ENCODE measurements around the gene CTNND2.

Gene CTNND2

GRCh38 chr5:11904265-11904906, at the start of gene CTNND2:
CTNND2 (minus strand) TSS chr5:11904446; CDS start chr5:11903853, 593 bp downstream.
- no peak for DNase-seq (ENCODE audit: low read depth in 2 of 2)

GRCh38 chr5:11946317-11946716, 42.1 kb upstream of the CTNND2 start:
- DNase-seq (ENCODE audit: low read depth in 2 of 2), result no peak

GRCh38 chr5:11941566-11941965, 37.3 kb upstream of the CTNND2 start:
- no peak for DNase-seq (ENCODE audit: low read depth in 2 of 2)

GRCh38 chr5:11931638-11932037, 27.4 kb upstream of the CTNND2 start:
- no peak for DNase-seq (ENCODE audit: low read depth in 2 of 2)

- DNase-seq (ENCODE audit: low read depth in 2 of 2), result no peak
Measured at GRCh38 chr5:11928909-11929308, 24.7 kb upstream of the CTNND2 start.

- no peak for DNase-seq (ENCODE audit: low read depth in 2 of 2)
Measured at GRCh38 chr5:11925701-11926100, 21.5 kb upstream of the CTNND2 start.

GRCh38 chr5:11922394-11922793, 18.1 kb upstream of the CTNND2 start:
- DNase-seq (ENCODE audit: low read depth in 2 of 2), result no peak

GRCh38 chr5:11918463-11919045, 14.3 kb upstream of the CTNND2 start:
- DNase-seq (ENCODE audit: low read depth in 2 of 2), result no peak

- DNase-seq (ENCODE audit: low read depth in 2 of 2), result no peak
Measured at GRCh38 chr5:11909471-11909870, 5.2 kb upstream of the CTNND2 start.

- DNase-seq (ENCODE audit: low read depth in 2 of 2), result no peak
Measured at GRCh38 chr5:11906497-11906896, 2.3 kb upstream of the CTNND2 start.

- DNase-seq (ENCODE audit: low read depth in 2 of 2), result no peak
Measured at GRCh38 chr5:11905206-11905605, 960 bp upstream of the CTNND2 start.

GRCh38 chr5:11903614-11904264, 507 bp downstream of the CTNND2 start:
- DNase-seq (ENCODE audit: low read depth in 2 of 2), result no peak

- DNase-seq (ENCODE audit: low read depth in 2 of 2), result no peak
Measured at GRCh38 chr5:11903121-11903613, 1.1 kb downstream of the CTNND2 start.

- no peak for DNase-seq (ENCODE audit: low read depth in 2 of 2)
Measured at GRCh38 chr5:11902201-11902619, 2.0 kb downstream of the CTNND2 start.

- DNase-seq (ENCODE audit: low read depth in 2 of 2), result no peak
Measured at GRCh38 chr5:11898787-11899186, 5.5 kb downstream of the CTNND2 start.

- DNase-seq (ENCODE audit: low read depth in 2 of 2), result no peak
Measured at GRCh38 chr5:11897781-11898180, 6.5 kb downstream of the CTNND2 start.

GRCh38 chr5:11894992-11895391, 9.3 kb downstream of the CTNND2 start:
- no peak for DNase-seq (ENCODE audit: low read depth in 2 of 2)

GRCh38 chr5:11892832-11893231, 11.4 kb downstream of the CTNND2 start:
- no peak for DNase-seq (ENCODE audit: low read depth in 2 of 2)

GRCh38 chr5:11890777-11891176, 13.5 kb downstream of the CTNND2 start:
- DNase-seq (ENCODE audit: low read depth in 2 of 2), result no peak

- no peak for DNase-seq (ENCODE audit: low read depth in 2 of 2)
Measured at GRCh38 chr5:11888221-11888620, 16.0 kb downstream of the CTNND2 start.

- no peak for DNase-seq (ENCODE audit: low read depth in 2 of 2)
Measured at GRCh38 chr5:11878814-11879213, 25.4 kb downstream of the CTNND2 start.

GRCh38 chr5:11873587-11873986, 30.7 kb downstream of the CTNND2 start:
- no peak for DNase-seq (ENCODE audit: low read depth in 2 of 2)

- no peak for DNase-seq (ENCODE audit: low read depth in 2 of 2)
Measured at GRCh38 chr5:11869203-11869602, 35.0 kb downstream of the CTNND2 start.

Data from stimulated activated CD8-positive, alpha-beta memory T cell treated with anti-CD3 and anti-CD28 coated beads, Interleukin-15, amount 100 ng/mL, for 4 hours (primary cell).